ENCODE data around the gene ARHGAP32. TPM values are rescaled to one million over a fixed set of nuclear protein-coding genes. Genes with fewer than 3 reads are reported as not detected.
"Not testable (repeated sequence)": the region's sequence is repeated elsewhere in the genome, so short reads cannot be mapped to it uniquely, and the experiment has no call there.

Gene ARHGAP32
- total and polyA plus RNA-seq, 2 experiments from 2014 or later = 1.2 to 5.5 TPM

DNA sequence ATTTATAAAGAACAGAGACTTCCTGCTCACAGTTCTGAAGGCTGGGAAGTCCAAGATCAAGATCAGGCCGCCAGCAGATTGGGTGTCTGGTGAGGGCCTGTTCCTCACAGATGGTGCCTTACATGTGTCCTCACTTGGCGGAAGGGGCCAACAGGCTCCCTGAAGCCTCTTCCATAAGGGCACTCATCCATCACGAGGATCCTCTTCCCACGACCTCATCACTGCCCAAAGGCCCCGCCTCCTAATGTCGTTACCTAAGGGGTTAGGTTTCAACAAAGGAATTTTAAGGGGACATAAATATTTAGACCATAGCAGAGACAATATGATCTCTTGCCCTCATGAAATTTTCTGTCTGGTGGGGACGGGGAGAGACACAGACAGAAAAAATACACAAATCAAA is 268.0 kb downstream of the ARHGAP32 start:
- H4K20me1 ChIP-seq (ENCODE audit: insufficient read depth) = no peaks in the 10 kb centered on the region
- no peaks in the 10 kb centered on the region for H3K9me3 ChIP-seq (ENCODE audit: low read depth)
- H3K27me3 ChIP-seq (replicated peaks; ENCODE audit: insufficient read depth) = peaks cover 39% of the 10 kb centered on the region
- in situ Hi-C loops (cut with MboI) = no loop called here
- H2AFZ ChIP-seq = no peak overlapping the region
- H3K36me3 ChIP-seq (ENCODE audit: low read depth) = no peaks in the 10 kb centered on the region
- H3K9ac ChIP-seq = no peak overlapping the region
- H3K27ac ChIP-seq = no peak overlapping the region
- H3K9me2 ChIP-seq (ENCODE audit: insufficient read depth) = no peaks in the 10 kb centered on the region
- no peak for TF ChIP-seq EZH2 (IDR thresholded peaks at IDR 0.05; ENCODE audit: insufficient read depth, poor library complexity, severe bottlenecking)
- no peak for TF ChIP-seq EZH2phosphoT487 (IDR thresholded peaks at IDR 0.05; ENCODE audit: insufficient read depth, low read depth)
- DNase-seq = no peak
- no peak overlapping the region for H3K4me2 ChIP-seq (ENCODE audit: unreplicated experiment)
- H3K79me2 ChIP-seq (ENCODE audit: insufficient read depth) = no peaks in the 10 kb centered on the region
- no peak overlapping the region for H3K4me3 ChIP-seq
- 67 to 71% methylated on average over 7 of the region's 7 CpGs for WGBS, 2 experiments (ENCODE audit: low coverage in 1 of 2, low lambda C conversion rate in 2 of 2, missing lambda C conversion rate in 2 of 2)
- H3K4me1 ChIP-seq (ENCODE audit: insufficient read depth) = no peaks in the 10 kb centered on the region
- H3F3A ChIP-seq (ENCODE audit: insufficient read depth) = no peaks in the 10 kb centered on the region

DNA sequence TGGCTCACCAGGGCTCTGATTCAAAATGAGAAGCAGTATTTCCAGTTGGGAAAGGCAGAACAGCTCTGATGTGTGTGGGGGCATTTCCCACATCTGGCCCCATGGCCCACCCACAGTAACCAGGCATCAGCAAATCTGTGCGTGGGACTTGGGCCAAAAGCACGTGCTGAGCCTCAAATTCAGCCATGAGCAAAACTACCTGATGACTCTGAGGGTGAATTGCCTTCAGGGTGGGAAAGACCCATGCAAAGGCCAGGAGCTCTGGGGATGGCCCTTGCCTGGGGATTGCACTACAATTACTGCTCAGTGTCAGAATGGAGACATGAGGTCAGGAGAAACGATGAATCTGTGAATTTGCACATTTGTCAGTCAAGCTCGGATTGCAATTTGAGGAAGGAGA is 270.3 kb downstream of the ARHGAP32 start:
- Histone ChIP-seq H3K36me3 (ENCODE audit: low read depth) (no peaks in the 10 kb centered on the region), H4K20me1 (ENCODE audit: insufficient read depth) (no peaks in the 10 kb centered on the region), H3K79me2 (ENCODE audit: insufficient read depth) (no peaks in the 10 kb centered on the region), H3K4me3 (no peak overlapping the region), H3K9me3 (ENCODE audit: low read depth) (no peaks in the 10 kb centered on the region), H3K27ac (no peak overlapping the region), H3K4me1 (ENCODE audit: insufficient read depth) (no peaks in the 10 kb centered on the region), H2AFZ (no peak overlapping the region), H3F3A (ENCODE audit: insufficient read depth) (no peaks in the 10 kb centered on the region), H3K9me2 (ENCODE audit: insufficient read depth) (no peaks in the 10 kb centered on the region), H3K9ac (no peak overlapping the region), H3K4me2 (ENCODE audit: unreplicated experiment) (no peak overlapping the region), H3K27me3 (replicated peaks; ENCODE audit: insufficient read depth) (peaks cover 33% of the 10 kb centered on the region)
- 73 to 75% methylated on average over 4 of the region's 4 CpGs for WGBS, 2 experiments (ENCODE audit: low coverage in 1 of 2, low lambda C conversion rate in 2 of 2, missing lambda C conversion rate in 2 of 2)
- in situ Hi-C loops (cut with MboI) = no loop called here
- no peak for DNase-seq
- TF ChIP-seq EZH2 (IDR thresholded peaks at IDR 0.05; ENCODE audit: insufficient read depth, poor library complexity, severe bottlenecking) = no peak
- no peak for TF ChIP-seq EZH2phosphoT487 (IDR thresholded peaks at IDR 0.05; ENCODE audit: insufficient read depth, low read depth)

DNA sequence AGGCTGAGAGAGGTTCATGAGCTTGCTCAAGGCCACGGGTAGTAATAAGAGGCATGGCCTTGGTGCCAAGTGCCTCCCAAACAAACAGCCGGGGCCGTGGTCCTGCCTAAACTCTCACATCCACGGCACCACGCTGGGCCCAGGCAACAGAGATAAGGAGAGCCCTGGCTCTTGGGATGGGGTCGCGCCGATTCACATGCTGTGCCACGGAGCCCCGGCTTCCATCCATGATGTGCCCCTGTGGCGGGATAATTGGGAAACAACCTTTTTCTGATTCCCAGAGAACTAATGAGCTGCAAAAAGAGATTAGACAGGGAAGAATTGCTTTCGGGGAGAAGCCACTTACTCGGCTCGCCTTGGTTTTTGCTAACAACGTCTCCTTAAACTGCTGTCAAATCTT is 271.5 kb downstream of the ARHGAP32 start:
- H3K4me2 ChIP-seq (ENCODE audit: unreplicated experiment) = no peak overlapping the region
- no peaks in the 10 kb centered on the region for H3K4me1 ChIP-seq (ENCODE audit: insufficient read depth)
- no peaks in the 10 kb centered on the region for H4K20me1 ChIP-seq (ENCODE audit: insufficient read depth)
- H3K79me2 ChIP-seq (ENCODE audit: insufficient read depth) = no peaks in the 10 kb centered on the region
- no peaks in the 10 kb centered on the region for H3F3A ChIP-seq (ENCODE audit: insufficient read depth)
- no peaks in the 10 kb centered on the region for H3K9me2 ChIP-seq (ENCODE audit: insufficient read depth)
- 85 to 88% methylated on average over 15 of the region's 15 CpGs for WGBS, 2 experiments (ENCODE audit: low coverage in 1 of 2, low lambda C conversion rate in 2 of 2, missing lambda C conversion rate in 2 of 2)
- no peak overlapping the region for H3K27ac ChIP-seq
- DNase-seq = no peak
- in situ Hi-C loops (cut with MboI) = no loop called here
- no peak overlapping the region for H2AFZ ChIP-seq
- no peak overlapping the region for H3K4me3 ChIP-seq
- peaks cover 24% of the 10 kb centered on the region for H3K27me3 ChIP-seq (replicated peaks; ENCODE audit: insufficient read depth)
- H3K36me3 ChIP-seq (ENCODE audit: low read depth) = no peaks in the 10 kb centered on the region
- no peaks in the 10 kb centered on the region for H3K9me3 ChIP-seq (ENCODE audit: low read depth)
- no peak overlapping the region for H3K9ac ChIP-seq
- no peak for TF ChIP-seq EZH2phosphoT487 (IDR thresholded peaks at IDR 0.05; ENCODE audit: insufficient read depth, low read depth)
- no peak for TF ChIP-seq EZH2 (IDR thresholded peaks at IDR 0.05; ENCODE audit: insufficient read depth, poor library complexity, severe bottlenecking)

DNA sequence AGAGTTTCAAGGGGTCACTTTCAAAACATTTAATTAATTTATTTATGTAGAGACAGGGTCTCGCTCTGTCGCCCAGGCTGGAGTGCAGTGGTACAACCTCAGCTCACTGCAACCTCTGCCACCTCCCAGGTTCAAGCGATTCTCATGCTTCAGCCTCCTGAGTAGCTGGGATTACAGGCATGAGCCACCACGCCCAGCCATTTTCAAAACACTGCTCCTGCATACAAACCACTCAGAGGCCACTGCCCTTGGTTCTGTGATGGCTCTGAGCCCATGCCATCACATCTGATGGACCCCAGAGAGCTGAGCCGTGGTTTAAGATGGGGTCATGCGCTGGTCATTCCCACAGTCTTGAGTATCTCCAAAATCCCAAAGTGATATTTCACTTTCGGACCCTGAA is 272.5 kb downstream of the ARHGAP32 start:
- H4K20me1 ChIP-seq (ENCODE audit: insufficient read depth); H3K36me3 ChIP-seq (ENCODE audit: low read depth); H3K9ac ChIP-seq; H3K27ac ChIP-seq; H3K9me2 ChIP-seq (ENCODE audit: insufficient read depth); H3K9me3 ChIP-seq (ENCODE audit: low read depth); H3F3A ChIP-seq (ENCODE audit: insufficient read depth); H2AFZ ChIP-seq; H3K4me3 ChIP-seq; DNase-seq; H3K4me1 ChIP-seq (ENCODE audit: insufficient read depth); H3K4me2 ChIP-seq (ENCODE audit: unreplicated experiment); H3K79me2 ChIP-seq (ENCODE audit: insufficient read depth); in situ Hi-C loops (cut with MboI): not testable (repeated sequence)
- H3K27me3 ChIP-seq (replicated peaks; ENCODE audit: insufficient read depth) = peaks cover 14% of the 10 kb centered on the region
- WGBS, 2 experiments (ENCODE audit: low coverage in 1 of 2, low lambda C conversion rate in 2 of 2, missing lambda C conversion rate in 2 of 2) = 72% methylated on average over 7 of the region's 7 CpGs

DNA sequence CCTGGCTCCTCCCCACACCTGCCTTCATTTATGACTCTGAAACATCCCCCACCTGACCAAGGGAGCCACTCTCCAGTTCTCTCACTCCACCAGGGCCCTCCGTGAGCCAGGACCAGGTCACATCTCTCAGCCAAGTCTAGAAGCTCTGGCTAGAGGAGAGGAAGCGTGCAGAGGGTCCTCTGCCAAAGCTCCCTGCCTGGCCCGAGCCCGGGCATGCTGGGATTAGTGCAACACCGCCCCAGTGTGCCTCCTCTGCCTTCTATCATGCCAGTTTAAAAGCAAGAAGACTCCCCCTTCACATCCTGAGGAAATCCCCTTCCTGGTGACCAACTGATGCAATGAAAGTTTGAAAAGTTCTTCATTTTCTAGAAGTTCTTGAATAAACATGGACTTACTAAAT is 272.9 kb downstream of the ARHGAP32 start:
- WGBS, 2 experiments (ENCODE audit: low coverage in 1 of 2, low lambda C conversion rate in 2 of 2, missing lambda C conversion rate in 2 of 2) = 37 to 46% methylated on average over 5 of the region's 5 CpGs
- TF ChIP-seq EZH2phosphoT487 (IDR thresholded peaks at IDR 0.05; ENCODE audit: insufficient read depth, low read depth) (no peak), EZH2 (IDR thresholded peaks at IDR 0.05; ENCODE audit: insufficient read depth, poor library complexity, severe bottlenecking) (no peak)
- Histone ChIP-seq H3K27me3 (replicated peaks; ENCODE audit: insufficient read depth) (peaks cover 10% of the 10 kb centered on the region), H3K9ac (no peak overlapping the region), H3F3A (ENCODE audit: insufficient read depth) (no peaks in the 10 kb centered on the region), H2AFZ (no peak overlapping the region), H3K4me1 (ENCODE audit: insufficient read depth) (no peaks in the 10 kb centered on the region), H3K79me2 (ENCODE audit: insufficient read depth) (no peaks in the 10 kb centered on the region), H3K4me3 (no peak overlapping the region), H3K9me3 (ENCODE audit: low read depth) (no peaks in the 10 kb centered on the region), H3K4me2 (ENCODE audit: unreplicated experiment) (no peak overlapping the region), H3K9me2 (ENCODE audit: insufficient read depth) (no peaks in the 10 kb centered on the region), H4K20me1 (ENCODE audit: insufficient read depth) (no peaks in the 10 kb centered on the region), H3K27ac (no peak overlapping the region), H3K36me3 (ENCODE audit: low read depth) (no peaks in the 10 kb centered on the region)
- DNase-seq = no peak
- in situ Hi-C loops (cut with MboI) = no loop called here
